Astrocyte (in vitro differentiated cells and primary cell): ENCODE measurements around the gene LRBA.

Source experiments
- CTCF ChIP-seq: IDR thresholded peaks from 2 replicates; pipeline ENCODE4 v1.5.1; 2011; ENCODE audit warnings: low read depth, mild to moderate bottlenecking, inconsistent platforms, low read length, moderate library complexity; ENCODE audit not compliant: insufficient read depth
- EZH2 ChIP-seq: IDR thresholded peaks from 2 replicates; pipeline ENCODE4 v1.6.1; 2012; ENCODE audit warnings: mild to moderate bottlenecking, low read length, inconsistent platforms; ENCODE audit not compliant: insufficient read depth

GRCh38 chr4:150314031-150314430, 701.1 kb downstream of the LRBA start:
- no peak for TF ChIP-seq CTCF
- no peak for TF ChIP-seq EZH2
